Measurements from ENCODE around the gene CLK4.
A peak's percentile ranks its signal among the peaks of the same experiment; 100 is the strongest.

Gene CLK4

GRCh38 chr5:178625679-178626483 is 969 bp downstream of the CLK4 start:
- peak overlapping the region; percentile 69 for H3K4me3 ChIP-seq (ENCODE audit: low read depth, low read length)
- TF ChIP-seq, protein P1, sequence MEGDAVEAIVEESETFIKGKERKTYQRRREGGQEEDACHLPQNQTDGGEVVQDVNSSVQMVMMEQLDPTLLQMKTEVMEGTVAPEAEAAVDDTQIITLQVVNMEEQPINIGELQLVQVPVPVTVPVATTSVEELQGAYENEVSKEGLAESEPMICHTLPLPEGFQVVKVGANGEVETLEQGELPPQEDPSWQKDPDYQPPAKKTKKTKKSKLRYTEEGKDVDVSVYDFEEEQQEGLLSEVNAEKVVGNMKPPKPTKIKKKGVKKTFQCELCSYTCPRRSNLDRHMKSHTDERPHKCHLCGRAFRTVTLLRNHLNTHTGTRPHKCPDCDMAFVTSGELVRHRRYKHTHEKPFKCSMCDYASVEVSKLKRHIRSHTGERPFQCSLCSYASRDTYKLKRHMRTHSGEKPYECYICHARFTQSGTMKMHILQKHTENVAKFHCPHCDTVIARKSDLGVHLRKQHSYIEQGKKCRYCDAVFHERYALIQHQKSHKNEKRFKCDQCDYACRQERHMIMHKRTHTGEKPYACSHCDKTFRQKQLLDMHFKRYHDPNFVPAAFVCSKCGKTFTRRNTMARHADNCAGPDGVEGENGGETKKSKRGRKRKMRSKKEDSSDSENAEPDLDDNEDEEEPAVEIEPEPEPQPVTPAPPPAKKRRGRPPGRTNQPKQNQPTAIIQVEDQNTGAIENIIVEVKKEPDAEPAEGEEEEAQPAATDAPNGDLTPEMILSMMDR (IDR thresholded peaks at IDR 0.05; ENCODE audit: insufficient read depth, low read depth, low read length, missing control alignments): no peak
- no peak for DNase-seq (ENCODE audit: low read depth)

DNA sequence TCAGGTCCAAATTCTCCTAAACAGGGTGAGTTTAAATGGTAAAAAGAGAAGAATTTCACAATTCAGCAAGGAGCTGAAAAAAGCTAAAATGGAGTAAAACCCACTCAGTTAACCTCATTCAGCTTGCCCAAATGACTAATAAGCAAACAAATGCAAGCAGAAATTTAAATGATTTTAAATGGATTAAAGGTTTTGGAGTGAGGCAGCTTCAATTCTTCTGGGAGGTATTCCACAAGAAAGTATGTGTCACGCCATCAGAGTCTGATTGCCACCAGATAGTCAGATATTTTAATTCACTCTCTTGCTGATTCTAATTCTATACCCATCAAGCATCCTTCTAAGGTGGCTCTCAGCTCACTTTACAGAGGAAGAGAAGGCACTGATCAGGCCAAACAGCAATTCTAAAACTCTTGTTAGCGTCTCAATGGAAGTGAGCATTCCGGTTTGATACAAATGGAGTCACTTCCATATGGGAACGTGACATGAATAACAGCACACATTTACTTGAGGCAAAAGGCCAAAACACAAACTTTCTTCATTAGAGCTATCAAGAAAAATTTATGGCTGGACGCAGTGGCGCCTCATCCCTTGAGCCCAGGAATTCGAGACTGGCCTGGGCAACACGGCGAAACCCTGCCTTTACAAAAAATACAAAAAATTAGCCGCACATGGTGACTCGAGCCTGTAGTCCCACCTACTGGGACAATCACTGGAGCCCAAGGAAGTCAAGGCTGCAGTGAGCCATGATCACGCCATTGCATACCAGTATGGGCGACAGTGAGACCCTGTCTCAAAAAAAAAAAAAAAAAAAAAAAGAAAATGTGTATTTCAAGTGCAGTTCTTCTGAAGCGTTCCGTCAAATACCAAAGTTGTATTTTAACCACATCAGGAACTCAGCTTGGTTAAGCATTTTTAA is 2.0 kb downstream of the CLK4 start:
- TF ChIP-seq, protein P1 (IDR thresholded peaks at IDR 0.05; ENCODE audit: insufficient read depth, low read depth, low read length, missing control alignments): no peak
- DNase-seq (ENCODE audit: low read depth): peak; percentile 7

GRCh38 chr5:178622679-178623247 is 4.1 kb downstream of the CLK4 start:
- DNase-seq (ENCODE audit: low read depth): no peak
- H3K4me3 ChIP-seq (ENCODE audit: low read depth, low read length): no peak overlapping the region
- TF ChIP-seq, protein P1 (IDR thresholded peaks at IDR 0.05; ENCODE audit: insufficient read depth, low read depth, low read length, missing control alignments): no peak

More for the DNA sequence above, 2.0 kb downstream of the CLK4 start:
- H3K4me3 ChIP-seq (ENCODE audit: low read depth, low read length): peak overlapping the region; percentile 69

- DNase-seq (ENCODE audit: low read depth): no peak
- TF ChIP-seq, protein P1 (IDR thresholded peaks at IDR 0.05; ENCODE audit: insufficient read depth, low read depth, low read length, missing control alignments): no peak
- no peak overlapping the region for H3K4me3 ChIP-seq (ENCODE audit: low read depth, low read length)
Observed at GRCh38 chr5:178619390-178619789, 7.5 kb downstream of the CLK4 start.

- TF ChIP-seq, protein P1 (IDR thresholded peaks at IDR 0.05; ENCODE audit: insufficient read depth, low read depth, low read length, missing control alignments): no peak
- DNase-seq (ENCODE audit: low read depth): no peak
- H3K4me3 ChIP-seq (ENCODE audit: low read depth, low read length): no peak overlapping the region
Observed at GRCh38 chr5:178612299-178612698, 14.6 kb downstream of the CLK4 start.

DNA sequence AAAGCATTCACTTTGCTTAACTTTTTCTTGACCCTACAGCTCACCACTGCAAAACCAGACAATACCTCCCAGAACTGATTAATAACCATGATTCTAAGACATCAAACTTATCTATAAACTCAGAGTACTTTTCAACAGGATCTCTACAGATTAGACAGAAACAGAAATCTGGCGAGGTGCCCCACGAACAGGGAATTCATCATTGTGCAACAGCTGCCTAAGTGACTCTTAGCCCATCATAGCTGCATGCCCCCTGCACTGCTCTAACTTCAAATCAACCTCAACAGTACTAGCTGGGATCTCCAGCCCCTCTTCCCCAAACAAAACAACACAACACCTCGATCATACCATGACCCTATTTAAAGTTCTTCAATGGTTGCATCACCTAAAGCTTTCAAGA is 20.6 kb downstream of the CLK4 start:
- TF ChIP-seq, protein P1 (IDR thresholded peaks at IDR 0.05; ENCODE audit: insufficient read depth, low read depth, low read length, missing control alignments): no peak
- H3K4me3 ChIP-seq (ENCODE audit: low read depth, low read length): no peak overlapping the region
- no peak for DNase-seq (ENCODE audit: low read depth)
